NAMALWA (cell line): ENCODE measurements around the gene MAP2K5.

Experiments
- DNase-seq: peaks from one replicate; pipeline ENCODE4 v3.0.0-alpha.2; 2015; ENCODE audit warnings: low spot score

Gene MAP2K5

GRCh38 chr15:67825881-67826716 is 283.6 kb downstream of the MAP2K5 start:
- DNase-seq = no peak

- no peak for DNase-seq
Measured at GRCh38 chr15:67826717-67827561, 284.4 kb downstream of the MAP2K5 start.

DNA sequence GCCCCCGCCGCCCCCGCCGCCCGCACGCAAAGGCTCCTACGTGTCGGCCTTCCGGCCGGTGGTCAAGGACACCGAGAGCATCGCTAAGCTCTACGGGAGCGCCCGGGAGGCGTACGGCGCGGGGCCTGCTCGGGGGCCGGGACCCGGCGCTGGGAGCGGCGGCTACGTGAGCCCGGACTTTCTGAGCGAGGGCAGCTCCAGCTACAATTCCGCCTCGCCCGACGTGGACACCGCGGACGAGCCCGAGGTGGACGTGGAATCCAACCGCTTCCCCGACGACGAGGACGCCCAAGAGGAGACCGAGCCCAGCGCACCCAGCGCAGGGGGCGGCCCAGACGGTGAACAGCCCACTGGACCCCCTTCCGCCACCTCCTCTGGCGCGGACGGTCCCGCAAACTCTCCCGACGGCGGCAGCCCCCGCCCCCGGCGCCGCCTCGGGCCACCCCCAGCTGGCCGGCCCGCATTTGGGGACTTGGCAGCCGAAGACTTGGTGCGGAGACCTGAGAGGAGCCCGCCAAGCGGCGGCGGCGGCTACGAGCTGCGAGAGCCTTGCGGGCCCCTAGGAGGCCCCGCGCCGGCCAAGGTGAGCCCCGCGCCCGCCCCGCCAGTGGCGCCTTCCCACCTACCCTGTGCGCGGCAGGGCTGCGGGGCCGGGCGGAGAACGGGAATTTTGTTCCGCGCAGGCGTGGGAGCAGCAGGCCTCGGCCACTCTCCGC is 285.2 kb downstream of the MAP2K5 start:
- no peak for DNase-seq

DNA sequence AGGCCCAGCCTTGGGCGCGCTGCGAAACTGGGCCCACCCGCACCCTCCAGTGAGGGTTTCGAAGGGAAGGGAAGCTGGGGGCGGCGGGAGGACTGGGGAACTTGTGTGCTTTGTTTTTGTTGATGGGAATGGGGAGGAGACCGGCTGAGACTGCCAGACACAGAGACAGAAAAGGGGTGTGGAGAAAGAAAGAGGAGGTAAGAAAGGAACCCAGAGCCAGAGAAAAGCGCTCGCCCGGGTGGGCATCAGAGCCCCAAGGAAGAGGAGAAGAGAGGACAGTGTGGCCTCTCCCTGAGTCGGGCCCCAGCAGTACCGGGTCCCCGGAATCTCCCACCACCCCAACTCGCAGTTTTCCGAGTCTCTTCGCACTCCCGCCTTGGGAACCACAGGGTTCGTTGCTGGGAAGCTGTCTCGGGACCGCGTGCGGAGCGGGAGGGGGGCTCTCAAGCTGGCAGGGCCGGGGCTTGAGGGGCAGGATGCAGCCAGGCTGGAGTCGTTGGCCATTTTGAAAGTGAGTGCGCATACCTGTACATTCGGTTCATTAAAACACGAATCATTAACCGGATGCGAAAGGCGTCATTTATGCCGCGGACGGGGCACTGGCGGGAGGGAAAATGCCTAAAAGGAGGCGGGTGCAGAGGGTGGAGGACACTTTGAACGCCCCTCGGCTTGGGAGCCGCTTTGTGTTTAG is 285.9 kb downstream of the MAP2K5 start:
- DNase-seq = no peak

DNA sequence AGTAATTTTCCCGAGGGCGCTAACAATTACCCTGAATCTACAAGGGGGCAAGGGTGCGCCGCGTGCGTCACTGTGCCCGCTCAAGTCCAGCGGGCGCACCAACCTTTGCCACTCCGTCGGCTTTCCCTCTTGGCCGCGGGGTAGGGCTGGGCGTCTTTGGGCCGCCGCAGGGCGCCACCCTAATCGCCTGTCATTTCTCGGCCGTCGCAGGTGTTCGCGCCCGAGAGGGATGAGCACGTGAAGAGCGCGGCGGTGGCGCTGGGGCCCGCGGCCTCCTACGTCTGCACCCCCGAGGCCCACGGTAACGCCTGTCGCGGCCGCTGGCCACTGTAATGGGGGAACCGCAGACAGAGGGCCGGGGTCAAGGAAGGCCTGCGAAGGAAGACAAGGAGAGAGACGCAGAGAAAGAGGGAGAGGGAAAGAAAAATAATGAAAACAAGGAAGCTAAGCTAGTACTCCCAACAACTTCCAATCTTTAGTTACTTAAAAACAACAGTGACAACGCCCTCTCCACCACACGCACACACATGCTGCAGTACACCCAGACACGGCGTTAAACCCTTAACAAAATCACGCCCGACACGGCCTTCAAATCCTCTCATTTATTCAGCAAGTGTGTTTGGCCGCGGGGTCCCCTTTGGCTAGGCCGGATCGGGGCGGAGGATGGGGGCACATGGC is 286.6 kb downstream of the MAP2K5 start:
- no peak for DNase-seq

DNA sequence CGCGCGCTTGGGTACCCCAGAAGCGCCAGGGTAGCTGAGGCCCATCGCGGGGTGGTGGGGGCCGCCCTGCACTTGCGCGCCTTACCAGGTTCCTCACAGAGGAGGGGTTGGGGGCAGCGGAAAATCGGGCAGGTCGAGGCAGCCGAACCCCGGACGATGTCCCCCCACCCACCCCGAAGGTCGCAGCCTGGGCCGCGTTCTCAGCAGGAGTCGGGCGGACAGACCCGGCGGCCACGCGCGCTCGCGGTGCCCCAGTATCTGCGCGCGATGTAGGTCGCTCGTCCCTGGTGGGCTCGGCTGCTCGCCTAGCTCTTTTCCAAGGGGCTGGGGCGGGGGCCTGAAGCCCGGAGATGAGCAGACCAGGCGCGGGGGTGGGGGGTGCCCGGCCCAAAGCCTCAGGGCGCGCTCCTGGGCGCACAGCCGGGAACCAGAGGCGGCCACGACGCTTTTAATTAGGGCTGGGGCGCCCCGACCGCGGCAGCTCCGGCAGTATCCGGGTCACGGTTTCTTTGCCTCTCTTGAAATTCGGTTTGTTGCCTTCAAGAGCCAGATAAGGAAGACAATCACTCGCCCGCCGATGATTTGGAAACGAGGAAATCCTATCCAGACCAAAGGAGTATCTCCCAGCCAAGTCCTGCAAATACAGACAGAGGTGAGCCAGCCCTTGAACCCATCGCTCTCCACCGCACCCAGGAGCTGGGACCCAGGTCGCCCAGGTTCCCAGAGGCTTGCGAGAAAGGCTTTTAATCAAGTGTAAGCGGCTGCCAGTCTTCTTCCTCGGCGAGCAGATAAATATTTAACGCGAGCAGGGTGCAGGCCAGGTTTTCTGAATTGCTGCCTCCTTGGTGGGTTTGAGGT is 287.4 kb downstream of the MAP2K5 start:
- no peak for DNase-seq

GRCh38 chr15:67831363-67831762 is 288.9 kb downstream of the MAP2K5 start:
- no peak for DNase-seq

DNA sequence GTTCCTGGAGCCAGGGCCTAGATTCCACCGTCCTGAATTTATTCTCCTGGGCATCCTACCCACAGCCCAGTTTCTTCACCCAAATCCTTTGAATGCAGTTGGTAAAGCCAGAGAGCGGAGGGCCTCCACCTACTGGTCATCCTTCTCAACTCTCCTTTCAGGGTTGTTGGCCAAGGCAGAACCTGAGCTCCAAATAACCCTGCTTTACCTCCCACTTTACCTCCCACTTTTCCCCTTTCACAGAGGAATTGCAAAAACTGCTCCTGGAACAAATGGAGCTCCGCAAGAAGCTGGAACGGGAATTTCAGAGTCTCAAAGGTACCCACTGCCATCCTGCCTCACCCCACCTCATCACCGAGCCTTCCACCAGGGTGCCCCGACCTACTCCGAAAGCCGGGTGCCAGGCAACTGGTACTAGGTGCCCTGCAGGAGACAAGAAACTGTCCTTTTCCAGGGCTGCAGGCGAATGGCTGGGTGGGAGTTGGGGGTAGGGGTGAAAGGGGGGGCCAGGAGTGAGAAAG is 289.6 kb downstream of the MAP2K5 start:
- DNase-seq = peak; percentile 41

DNA sequence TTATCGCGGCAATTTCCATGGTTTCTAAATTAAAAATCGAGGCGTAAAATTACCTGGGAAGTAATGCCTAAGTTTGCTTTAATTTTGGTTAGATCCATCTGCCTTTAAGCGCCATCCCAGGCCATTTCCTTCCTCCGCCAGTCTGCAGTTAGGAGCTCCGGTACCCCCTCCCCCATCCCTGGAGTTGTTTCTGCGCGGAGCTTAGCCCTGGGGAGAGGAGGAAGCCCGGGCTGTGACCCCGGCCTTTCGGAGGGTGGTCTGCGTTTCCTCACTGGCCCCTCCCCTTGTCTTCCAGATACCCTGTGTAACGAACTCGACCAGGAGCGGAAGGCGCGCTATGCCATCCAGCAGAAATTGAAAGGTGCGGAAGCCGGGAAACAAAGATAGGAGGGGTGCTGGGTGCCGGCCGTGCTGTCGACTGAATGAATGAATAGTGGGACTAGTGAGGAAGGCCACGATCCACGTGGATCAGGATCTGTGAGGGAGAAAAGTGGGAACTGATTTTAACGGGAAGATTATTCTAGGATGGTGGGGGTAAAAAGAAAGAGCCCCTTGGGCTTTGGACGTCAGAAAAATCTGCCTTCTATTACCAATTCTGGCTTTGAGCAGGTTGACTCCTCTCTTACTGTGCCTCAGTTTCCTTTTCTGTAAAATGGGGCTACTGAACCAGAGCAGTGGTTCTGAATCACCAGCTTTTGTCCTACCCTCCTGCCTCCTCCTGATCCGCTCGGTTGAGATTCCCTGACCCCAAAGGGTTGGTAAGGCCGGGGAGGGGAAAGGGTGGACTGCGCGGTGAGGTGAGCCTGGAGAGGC is 290.6 kb downstream of the MAP2K5 start:
- DNase-seq = no peak

DNA sequence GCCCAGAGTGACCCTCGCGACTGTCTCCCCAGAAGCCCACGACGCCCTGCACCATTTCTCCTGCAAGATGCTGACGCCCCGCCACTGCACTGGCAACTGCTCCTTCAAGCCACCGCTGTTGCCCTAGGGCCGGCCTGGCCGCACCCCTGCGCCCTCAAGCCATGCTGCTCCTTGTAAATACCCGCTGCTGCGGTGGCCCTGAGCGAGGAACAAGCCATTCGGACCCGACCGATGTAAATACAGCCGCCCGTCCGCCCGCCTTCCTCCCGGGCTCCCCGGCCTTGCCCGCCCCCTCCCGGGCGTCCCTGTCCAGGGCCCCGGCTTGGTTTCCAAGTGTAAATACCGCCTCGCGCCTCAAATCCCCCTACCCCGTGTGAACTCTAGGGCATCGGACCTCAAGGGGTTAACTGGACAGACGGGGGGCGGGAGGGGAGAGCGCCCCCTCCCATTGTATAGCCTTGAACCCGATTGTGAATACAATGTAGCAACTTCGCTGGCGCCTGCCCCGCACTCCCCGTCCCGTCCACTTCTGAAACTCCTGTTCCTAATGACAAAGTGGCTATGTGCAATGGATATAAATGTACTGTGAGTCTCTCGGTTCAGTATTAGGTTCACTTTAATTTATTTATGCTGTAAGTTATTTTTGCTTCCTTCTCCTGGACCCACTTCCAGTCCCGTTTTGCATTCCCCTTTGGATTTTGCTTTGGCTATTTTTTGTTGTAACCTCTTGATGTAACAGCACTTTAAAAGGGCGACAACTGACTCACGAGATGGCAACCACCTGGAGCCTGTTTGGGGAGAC is 291.4 kb downstream of the MAP2K5 start:
- peak; percentile 69 for DNase-seq

DNA sequence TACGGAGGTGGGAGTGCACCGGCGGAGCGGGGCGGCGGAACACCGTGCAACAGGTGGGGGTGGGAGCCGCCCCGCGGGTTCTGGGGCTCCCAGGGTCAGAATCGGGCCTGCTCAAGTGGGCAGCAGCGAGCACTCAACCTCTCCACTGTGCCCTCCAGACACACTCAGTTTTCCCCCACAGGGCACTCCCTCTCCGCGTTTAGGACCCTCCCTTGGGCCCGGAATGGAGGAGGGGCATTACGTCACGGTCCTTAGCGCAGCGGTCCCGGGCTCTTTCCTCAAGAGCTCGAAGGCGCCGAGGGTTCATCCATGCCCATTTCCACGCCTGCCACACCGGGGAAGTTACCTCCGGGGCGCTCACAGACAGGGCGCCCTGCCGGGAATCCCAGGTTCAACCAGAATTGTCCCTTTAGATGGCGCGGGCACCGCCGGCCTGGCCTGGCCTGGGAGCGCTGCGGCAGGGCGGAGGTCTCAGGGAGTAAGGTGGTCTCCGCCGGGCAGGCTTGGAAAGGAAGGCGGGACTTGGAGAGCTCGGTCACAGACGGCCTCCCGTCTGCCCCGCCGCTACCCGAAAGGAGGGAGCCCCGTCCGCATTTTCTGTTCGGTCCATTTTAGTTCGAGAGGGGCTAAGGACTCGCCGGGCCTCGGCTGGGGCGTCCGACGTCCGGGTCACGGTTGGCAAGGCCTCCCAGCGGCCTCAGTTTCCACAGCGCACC is 292.2 kb downstream of the MAP2K5 start:
- no peak for DNase-seq

GRCh38 chr15:67835297-67836133 is 293.0 kb downstream of the MAP2K5 start:
- no peak for DNase-seq

- DNase-seq = no peak
Measured at GRCh38 chr15:67836134-67836455, 293.6 kb downstream of the MAP2K5 start.

GRCh38 chr15:67836477-67836876 is 294.0 kb downstream of the MAP2K5 start:
- peak; percentile 76 for DNase-seq

DNA sequence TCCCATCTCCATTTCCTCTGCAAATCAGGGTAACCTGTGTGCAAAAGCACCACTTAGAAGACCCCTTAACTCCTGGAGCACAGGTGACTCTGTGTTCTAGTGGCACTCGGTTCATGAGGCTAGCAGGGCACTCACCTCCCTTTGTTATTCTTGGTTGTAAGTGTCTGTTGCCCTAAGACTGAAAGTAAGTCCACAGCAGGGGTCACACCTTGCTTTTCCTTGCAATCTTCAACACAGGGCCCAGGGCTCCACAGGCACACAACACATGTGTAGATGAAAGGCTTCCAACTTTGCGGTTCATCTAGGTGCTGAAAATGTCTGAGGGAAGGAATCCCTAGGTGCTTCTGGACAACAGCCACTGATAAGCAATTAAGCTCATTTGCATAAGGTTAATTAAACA is 294.5 kb downstream of the MAP2K5 start:
- DNase-seq = no peak

- no peak for DNase-seq
Measured at GRCh38 chr15:67838789-67839332, 296.4 kb downstream of the MAP2K5 start.

DNA sequence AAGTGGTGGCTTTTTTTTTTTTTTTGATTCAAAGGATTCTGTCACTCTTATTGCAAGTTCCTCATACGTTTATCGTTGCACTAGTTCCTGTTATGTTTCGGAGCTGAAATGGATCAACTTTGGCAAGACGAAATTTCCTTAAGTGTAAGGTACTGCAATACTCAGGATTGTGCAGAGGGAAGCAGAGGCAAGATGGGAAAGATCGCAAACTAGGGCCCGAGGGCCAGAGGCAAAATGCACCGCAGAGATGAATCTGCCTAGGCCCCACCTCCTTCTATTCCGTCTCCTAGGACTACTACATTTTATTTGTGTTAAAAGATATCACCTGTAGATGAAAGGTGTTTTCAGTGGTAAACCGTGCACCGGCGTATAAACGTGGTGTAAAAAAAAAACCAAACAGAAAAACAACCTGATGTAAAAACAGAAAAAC is 297.0 kb downstream of the MAP2K5 start:
- peak; percentile 80 for DNase-seq
